ENCODE measurements around the gene CTR9. TPM values are rescaled to one million over a fixed set of nuclear protein-coding genes. Genes with fewer than 3 reads are reported as not detected.
A peak's percentile ranks its signal among the peaks of the same experiment; 100 is the strongest.

CTR9 gene
- total and polyA plus RNA-seq, 2 of the 8 experiments (the other 6 are each of a cell fraction or from before 2014, with no cell fraction given) = 6.1 to 37.7 TPM

- TF ChIP-seq CHD7 (IDR thresholded peaks at IDR 0.05; ENCODE audit: insufficient replicate concordance, low read length) (no peak), SIN3A (conservative IDR thresholded peaks at IDR 0.05 in 1 of 2, IDR thresholded peaks at IDR 0.05 in 1 of 2; ENCODE audit: low read depth in 1 of 2, low read length in 2 of 2) (no peak), BCL11A (IDR thresholded peaks at IDR 0.05; ENCODE audit: low read depth in 2 of 2, low read length in 2 of 2) (no peak), EP300 (IDR thresholded peaks at IDR 0.05; ENCODE audit: borderline replicate concordance in 1 of 2, low read depth in 2 of 2, low read length in 2 of 2) (no peak), KDM4A (IDR thresholded peaks at IDR 0.05; ENCODE audit: low read depth, low read length, severe bottlenecking) (no peak), SP2 (IDR thresholded peaks at IDR 0.05; ENCODE audit: low read length) (no peak), YY1 (IDR thresholded peaks at IDR 0.05; ENCODE audit: low read depth, low read length) (peak; percentile 67; the same call in 1 of the 2 replicates), HDAC6 (IDR thresholded peaks at IDR 0.05; ENCODE audit: low read depth, low read length) (no peak), CHD2 (IDR thresholded peaks at IDR 0.05; ENCODE audit: low read length) (0 out of 2 replicates have a peak, but pooled peaks have one; percentile 27), TEAD4 (IDR thresholded peaks at IDR 0.05; ENCODE audit: low read depth, low read length) (peak; percentile 40; the same call in 1 of the 2 replicates)
Observed at GRCh38 chr11:10792385-10793068, 41.5 kb downstream of the CTR9 start (continued).

All from H1 (cell line).